CD14-positive monocyte (primary cell): Measurements from ENCODE around the gene ITPKB. TPM values are rescaled to one million over a fixed set of nuclear protein-coding genes. Genes with fewer than 3 reads are reported as not detected.

Experiments used
- DNase-seq, 3 donors: peaks; one replicate each; pipeline ENCODE4 v3.0.0-alpha.2; 2011 to 2022
- H2AFZ ChIP-seq: 2 replicates; pipeline ENCODE4 v1.6.0; 2012; ENCODE audit warnings: mild to moderate bottlenecking, low read depth, low read length, inconsistent platforms; ENCODE audit not compliant: insufficient read depth, poor library complexity, severe bottlenecking
- H3K27ac ChIP-seq, 2 donors: 1 replicate in 1 of 2; 2 replicates in 1 of 2; pipeline ENCODE4 v1.5.1; 2012 to 2013; ENCODE audit warnings: low read length in 2 of 2, control low read depth in 1 of 2, inconsistent platforms in 1 of 2, low read depth in 1 of 2, mild to moderate bottlenecking in 1 of 2
- H3K27me3 ChIP-seq, 2 donors: one replicate each; pipeline versions ENCODE4 v1.6.0 to v1.6.1; 2011 to 2013; ENCODE audit warnings: low read length in 2 of 2; ENCODE audit not compliant: control insufficient read depth in 2 of 2, insufficient read depth in 2 of 2
- H3K36me3 ChIP-seq, 2 donors: replicated peaks in 1 of 2; 1 replicate in 1 of 2; 2 replicates in 1 of 2; pipeline versions ENCODE4 v1.5.1 to v1.6.1; 2012 to 2013; ENCODE audit warnings: low read length in 2 of 2, control low read depth in 1 of 2, inconsistent platforms in 1 of 2, mild to moderate bottlenecking in 1 of 2; ENCODE audit not compliant: insufficient read depth in 2 of 2, control insufficient read depth in 1 of 2
- H3K4me1 ChIP-seq, 2 donors: 1 replicate in 1 of 2; 2 replicates in 1 of 2; pipeline versions ENCODE4 v1.5.1 to v1.6.1; 2012 to 2013; ENCODE audit warnings: low read length in 2 of 2, control low read depth in 1 of 2, inconsistent platforms in 1 of 2, mild to moderate bottlenecking in 1 of 2, moderate library complexity in 1 of 2; ENCODE audit not compliant: insufficient read depth in 2 of 2, control insufficient read depth in 1 of 2
- H3K4me2 ChIP-seq: replicated peaks from 2 replicates; pipeline ENCODE3; 2012; ENCODE audit warnings: low read length, moderate library complexity, mild to moderate bottlenecking; ENCODE audit not compliant: poor library complexity, severe bottlenecking; ENCODE audit errors: extremely low read depth
- H3K4me3 ChIP-seq, 3 experiments: fragments of 200-600 bp in 1 of 3; sonication (generic) in 1 of 3; replicated peaks in 1 of 3; 1 replicate in 2 of 3; 2 replicates in 1 of 3; pipeline ENCODE4 v1.5.1; 2011 to 2013; ENCODE audit warnings: low read length in 3 of 3, mild to moderate bottlenecking in 3 of 3, control low read depth in 2 of 3, low read depth in 2 of 3, inconsistent platforms in 1 of 3, moderate library complexity in 1 of 3
- H3K79me2 ChIP-seq: 2 replicates; pipeline ENCODE4 v1.6.0; 2012; ENCODE audit warnings: mild to moderate bottlenecking, control low read depth, inconsistent platforms, low read length, moderate library complexity; ENCODE audit not compliant: insufficient read depth
- H3K9ac ChIP-seq: 2 replicates; pipeline ENCODE4 v1.6.0; 2017; ENCODE audit warnings: low read length, mild to moderate bottlenecking; ENCODE audit not compliant: insufficient read depth, poor library complexity, severe bottlenecking
- H3K9me3 ChIP-seq, 2 donors: replicated peaks in 1 of 2; 1 replicate in 1 of 2; 2 replicates in 1 of 2; pipeline versions ENCODE4 v1.5.1 to v1.6.1; 2012 to 2013; ENCODE audit warnings: low read length in 2 of 2, control low read depth in 1 of 2; ENCODE audit not compliant: control insufficient read depth in 1 of 2, insufficient read depth in 1 of 2
- H4K20me1 ChIP-seq: 2 replicates; pipeline ENCODE4 v1.6.0; 2012; ENCODE audit warnings: mild to moderate bottlenecking, low read length, control low read depth, moderate library complexity; ENCODE audit not compliant: insufficient read depth
- H3K27ac Mint-ChIP-seq, 7 donors: one replicate each; pipeline ENCODE4 v1.8.0; 2020; ENCODE audit warnings: mild to moderate bottlenecking in 7 of 7, mixed read lengths in 7 of 7, moderate library complexity in 6 of 7, inconsistent platforms in 2 of 7
- H3K27me3 Mint-ChIP-seq, 3 donors: one replicate each; pipeline ENCODE4 v1.8.0; 2021 to 2022; ENCODE audit warnings: low read depth in 3 of 3, mild to moderate bottlenecking in 3 of 3, mixed read lengths in 3 of 3, moderate library complexity in 3 of 3, inconsistent platforms in 1 of 3
- H3K36me3 Mint-ChIP-seq, 2 donors: one replicate each; pipeline ENCODE4 v1.8.0; 2020; ENCODE audit warnings: mixed read lengths in 2 of 2, inconsistent platforms in 1 of 2, mild to moderate bottlenecking in 1 of 2
- H3K4me1 Mint-ChIP-seq: one replicate; pipeline ENCODE4 v1.8.0; 2020; ENCODE audit warnings: mild to moderate bottlenecking, mixed read lengths
- H3K4me3 Mint-ChIP-seq, 2 donors: one replicate each; pipeline ENCODE4 v1.8.0; 2020; ENCODE audit warnings: mild to moderate bottlenecking in 2 of 2, mixed read lengths in 2 of 2, moderate library complexity in 1 of 2
- H3K9me3 Mint-ChIP-seq, 7 donors: one replicate each; pipeline ENCODE4 v1.8.0; 2020 to 2022; ENCODE audit warnings: mixed read lengths in 7 of 7, mild to moderate bottlenecking in 6 of 7, moderate library complexity in 6 of 7, inconsistent platforms in 2 of 7
- WGBS: methylation state at CpG from one replicate; pipeline ENCODE4 v1.1.5; 2013; ENCODE audit warnings: missing lambda C conversion rate; ENCODE audit not compliant: insufficient coverage; 5-methylcytosine and 5-hydroxymethylcytosine counted together
- intact Hi-C, 2 donors: fragments of 100-400 bp; cut with micrococcal nuclease; formaldehyde crosslinking; loops; one replicate each; pipeline versions ENCODE4 v1.15.0 to v1.15.1; 2023
- polyA plus RNA-seq, 3 donors: library from polyadenylated mRNA; depleted of rRNA in 1 of 3; unstranded in 2 of 3; stranded (reverse) in 1 of 3; fragments of 300-500 nt in 2 of 3; fragments of >200 nt in 1 of 3; fragmentation: Illumina TruSeq in 2 of 3; gene quantifications; 1 replicate in 2 of 3; 2 replicates in 1 of 3; pipeline ENCODE4 v1.2.3, GENCODE V29; 2012 to 2021
- TF ChIP-seq, protein P1 (sequence below): fragments of 200-600 bp; IDR thresholded peaks from one replicate; pipeline ENCODE4 v1.8.0; 2022; ENCODE audit warnings: antibody characterized with exemption, mild to moderate bottlenecking

ITPKB gene
- polyA plus RNA-seq, 3 donors, result 7.3 to 14.4 (median 10.2) TPM

DNA sequence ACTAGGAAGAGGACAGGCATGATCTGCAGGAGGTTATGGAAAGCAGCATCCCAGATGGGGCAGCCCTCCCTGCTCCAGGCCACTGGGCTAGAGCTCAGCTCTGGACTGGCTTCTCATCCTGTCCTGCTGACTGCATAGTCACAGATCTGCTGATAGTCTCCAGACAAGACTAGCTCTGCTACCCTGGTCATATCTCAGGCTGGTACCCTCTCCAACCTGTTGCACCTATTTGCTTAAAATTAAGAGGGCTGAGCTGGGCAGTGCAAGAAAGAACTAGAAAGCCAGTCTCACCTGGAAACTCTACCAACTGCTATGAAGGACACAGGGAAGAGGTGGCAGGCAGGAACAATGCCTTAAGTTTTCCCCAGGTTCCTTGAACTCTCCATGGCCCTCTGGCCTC is 40.4 kb downstream of the ITPKB start:
- Histone ChIP-seq H3K79me2 (peaks cover 31% of the 10 kb centered on the region), H3K36me3 (peaks cover 22 to 55% of the 10 kb centered on the region in 2 donors), H3K4me3 (no peak overlapping the region), H3K4me2 (no peak overlapping the region), H4K20me1 (peaks cover 21% of the 10 kb centered on the region), H3K9me3 (no peaks in the 10 kb centered on the region), H3K27ac (no peak overlapping the region), H2AFZ (no peak overlapping the region), H3K4me1 (peaks cover 7 to 9% of the 10 kb centered on the region in 2 donors), H3K27me3 (no peaks in the 10 kb centered on the region), H3K9ac (no peak overlapping the region)
- Mint-ChIP-seq H3K27me3 (peaks cover 0 to 2% (median 0%) of the 10 kb centered on the region in 3 donors), H3K27ac (peak overlapping the region in 2 of 7 donors; percentile 13 to 50), H3K36me3 (peaks cover 38 to 45% of the 10 kb centered on the region in 2 donors), H3K4me3 (no peak overlapping the region), H3K9me3 (peaks cover 0 to 2% (median 0%) of the 10 kb centered on the region in 7 donors), H3K4me1 (peaks cover 21% of the 10 kb centered on the region)
- no peak for DNase-seq
- intact Hi-C loops, result no loop called here
- TF ChIP-seq, protein P1, sequence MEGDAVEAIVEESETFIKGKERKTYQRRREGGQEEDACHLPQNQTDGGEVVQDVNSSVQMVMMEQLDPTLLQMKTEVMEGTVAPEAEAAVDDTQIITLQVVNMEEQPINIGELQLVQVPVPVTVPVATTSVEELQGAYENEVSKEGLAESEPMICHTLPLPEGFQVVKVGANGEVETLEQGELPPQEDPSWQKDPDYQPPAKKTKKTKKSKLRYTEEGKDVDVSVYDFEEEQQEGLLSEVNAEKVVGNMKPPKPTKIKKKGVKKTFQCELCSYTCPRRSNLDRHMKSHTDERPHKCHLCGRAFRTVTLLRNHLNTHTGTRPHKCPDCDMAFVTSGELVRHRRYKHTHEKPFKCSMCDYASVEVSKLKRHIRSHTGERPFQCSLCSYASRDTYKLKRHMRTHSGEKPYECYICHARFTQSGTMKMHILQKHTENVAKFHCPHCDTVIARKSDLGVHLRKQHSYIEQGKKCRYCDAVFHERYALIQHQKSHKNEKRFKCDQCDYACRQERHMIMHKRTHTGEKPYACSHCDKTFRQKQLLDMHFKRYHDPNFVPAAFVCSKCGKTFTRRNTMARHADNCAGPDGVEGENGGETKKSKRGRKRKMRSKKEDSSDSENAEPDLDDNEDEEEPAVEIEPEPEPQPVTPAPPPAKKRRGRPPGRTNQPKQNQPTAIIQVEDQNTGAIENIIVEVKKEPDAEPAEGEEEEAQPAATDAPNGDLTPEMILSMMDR, result no peak

DNA sequence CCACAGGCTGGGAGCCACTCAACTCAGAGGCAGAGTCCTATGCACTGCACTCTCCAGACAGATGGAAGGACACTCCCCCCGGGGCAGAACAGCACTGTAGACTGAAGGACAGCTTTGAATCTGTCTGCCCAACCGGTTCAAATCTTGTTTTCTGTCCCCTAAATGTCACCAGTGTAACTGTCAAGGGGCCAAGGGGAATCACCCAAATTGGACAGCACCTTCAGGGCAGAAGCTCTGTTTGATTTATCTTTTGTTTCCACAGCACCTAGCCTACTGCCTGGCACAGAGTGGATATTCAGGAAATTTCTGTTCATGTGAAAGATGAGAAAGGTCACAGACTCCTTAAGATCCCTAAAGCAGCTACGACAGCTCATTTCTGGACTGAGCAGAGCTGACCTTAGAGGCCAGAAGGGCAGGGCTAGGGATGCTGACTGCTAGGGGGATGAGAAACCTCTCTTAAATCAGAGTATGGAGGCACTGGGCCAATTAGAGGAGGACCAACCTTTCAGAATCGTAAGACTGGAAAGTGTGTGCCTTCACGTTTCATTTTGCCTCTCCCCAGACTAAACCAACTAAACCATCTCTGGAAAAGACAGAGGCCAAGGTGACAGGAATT is 41.0 kb downstream of the ITPKB start:
- H3K4me2 ChIP-seq, result no peak overlapping the region

More for the DNA sequence above, 41.0 kb downstream of the ITPKB start:
- Histone ChIP-seq H3K79me2 (peaks cover 28% of the 10 kb centered on the region), H4K20me1 (peaks cover 22% of the 10 kb centered on the region), H3K27me3 (no peaks in the 10 kb centered on the region), H2AFZ (no peak overlapping the region), H3K9me3 (no peaks in the 10 kb centered on the region), H3K4me1 (peaks cover 6% of the 10 kb centered on the region in 2 donors), H3K4me3 (no peak overlapping the region), H3K9ac (no peak overlapping the region), H3K27ac (peak overlapping the region in 1 of 2 donors; percentile 3), H3K36me3 (peaks cover 25 to 60% of the 10 kb centered on the region in 2 donors)
- H3K27me3 Mint-ChIP-seq, result peaks cover 0 to 2% (median 0%) of the 10 kb centered on the region in 3 donors
- intact Hi-C loops, result no loop called here
- TF ChIP-seq, protein P1, result no peak
- peaks cover 19% of the 10 kb centered on the region for H3K4me1 Mint-ChIP-seq
- no peak overlapping the region for H3K4me3 Mint-ChIP-seq
- 87% methylated on average over 3 of the region's 5 CpGs for WGBS
- DNase-seq, result no peak
- H3K27ac Mint-ChIP-seq, result peak overlapping the region in 5 of 7 donors; percentile 7 to 89 (median 45)
- H3K36me3 Mint-ChIP-seq, result peaks cover 42 to 52% of the 10 kb centered on the region in 2 donors
- peaks cover 0 to 2% (median 0%) of the 10 kb centered on the region in 7 donors for H3K9me3 Mint-ChIP-seq
